Neural cell (in vitro differentiated cells): ENCODE data around the gene KRTAP19-7. TPM values are rescaled to one million over a fixed set of nuclear protein-coding genes. Genes with fewer than 3 reads are reported as not detected.

ENCODE experiments used
- H2AFZ ChIP-seq: fragments of 200-600, 300-800 bp; sonication (generic), shearing (Covaris generic); 2 replicates; pipeline ENCODE4 v1.6.0; 2014; ENCODE audit warnings: low read depth, mild to moderate bottlenecking, antibody characterized with exemption, low read length, moderate library complexity
- H3F3A ChIP-seq: fragments of 200-600 bp; shearing (Covaris generic); 2 replicates; pipeline ENCODE4 v1.6.1; 2016; ENCODE audit warnings: mild to moderate bottlenecking, moderate library complexity, mixed read lengths, antibody characterized with exemption, low read length; ENCODE audit not compliant: insufficient read depth, poor library complexity, severe bottlenecking
- H3K27ac ChIP-seq: fragments of 200-600, 300-800 bp; sonication (generic), shearing (Covaris generic); 2 replicates; pipeline ENCODE4 v1.5.1; 2014; ENCODE audit warnings: mild to moderate bottlenecking, low read length, moderate library complexity
- H3K27me3 ChIP-seq: fragments of 300-800, 200-600 bp; sonication (generic), shearing (Covaris generic); 2 replicates; pipeline ENCODE4 v1.6.0; 2014; ENCODE audit warnings: mild to moderate bottlenecking, low read depth, low read length, moderate library complexity; ENCODE audit not compliant: insufficient read depth
- H3K36me3 ChIP-seq: fragments of 300-800, 200-600 bp; sonication (generic), shearing (Covaris generic); 2 replicates; pipeline ENCODE4 v1.5.1; 2014; ENCODE audit warnings: mild to moderate bottlenecking, antibody characterized with exemption, low read length, moderate library complexity; ENCODE audit not compliant: insufficient read depth
- H3K4me2 ChIP-seq: fragments of 300-800, 200-600 bp; sonication (generic), shearing (Covaris generic); 2 replicates; pipeline ENCODE4 v1.6.0; 2014; ENCODE audit warnings: mild to moderate bottlenecking, low read length
- H3K4me3 ChIP-seq: fragments of 300-800, 200-600 bp; sonication (generic), shearing (Covaris generic); 2 replicates; pipeline ENCODE4 v1.5.1; 2014; ENCODE audit warnings: mild to moderate bottlenecking, low read length, moderate library complexity
- H3K79me2 ChIP-seq: fragments of 200-600 bp; shearing (Covaris generic); replicated peaks from 2 replicates; pipeline ENCODE4 v1.6.0; 2014; ENCODE audit warnings: mild to moderate bottlenecking, low read length, moderate library complexity; ENCODE audit not compliant: insufficient read depth
- H3K9ac ChIP-seq: fragments of 300-800, 200-600 bp; sonication (generic), shearing (Covaris generic); 2 replicates; pipeline ENCODE4 v1.6.1; 2016; ENCODE audit warnings: mild to moderate bottlenecking, low read length, mixed read lengths
- H3K9me2 ChIP-seq: fragments of 200-600 bp; shearing (Covaris generic); 2 replicates; pipeline ENCODE4 v1.6.1; 2016; ENCODE audit warnings: mild to moderate bottlenecking, low read length, mixed read lengths; ENCODE audit not compliant: insufficient read depth
- H3K9me3 ChIP-seq: fragments of 200-600, 300-800 bp; sonication (generic), shearing (Covaris generic); 2 replicates; pipeline ENCODE4 v1.6.1; 2016; ENCODE audit warnings: mild to moderate bottlenecking, mixed run types, low read length, moderate library complexity, mixed read lengths
- H4K20me1 ChIP-seq: fragments of 200-600 bp; shearing (Covaris generic); 2 replicates; pipeline ENCODE4 v1.6.1; 2016; ENCODE audit warnings: mild to moderate bottlenecking, mixed run types; ENCODE audit not compliant: insufficient read depth
- CTCF ChIP-seq: fragments of 450-650 bp; IDR thresholded peaks from 2 replicates; pipeline ENCODE4 v1.5.1; 2014; ENCODE audit warnings: antibody characterized with exemption, mild to moderate bottlenecking, moderate library complexity; ENCODE audit not compliant: poor library complexity, severe bottlenecking
- EP300 ChIP-seq: fragments of 450-650 bp; conservative IDR thresholded peaks from 2 replicates; pipeline ENCODE4 v1.6.1; 2014; ENCODE audit warnings: antibody characterized with exemption, mild to moderate bottlenecking, moderate library complexity; ENCODE audit not compliant: poor library complexity, severe bottlenecking
- EZH2 ChIP-seq: fragments of 200-600, 300-800 bp; shearing (Covaris generic), sonication (generic); IDR thresholded peaks from 2 replicates; pipeline ENCODE4 v1.6.1; 2014; ENCODE audit warnings: antibody characterized with exemption, low read length, borderline replicate concordance, mild to moderate bottlenecking; ENCODE audit not compliant: insufficient read depth, poor library complexity, severe bottlenecking
- MXI1 ChIP-seq: fragments of 450-650 bp; conservative IDR thresholded peaks from 2 replicates; pipeline ENCODE4 v1.6.1; 2014; ENCODE audit warnings: antibody characterized with exemption, mild to moderate bottlenecking; ENCODE audit not compliant: poor library complexity, severe bottlenecking
- POLR2AphosphoS5 ChIP-seq: IDR thresholded peaks from 2 replicates; pipeline ENCODE4 v1.6.1; 2012
- RAD21 ChIP-seq: fragments of 450-650 bp; conservative IDR thresholded peaks from 2 replicates; pipeline ENCODE4 v1.6.1; 2014; ENCODE audit warnings: antibody characterized with exemption, mild to moderate bottlenecking, moderate library complexity
- REST ChIP-seq: IDR thresholded peaks from 2 replicates; pipeline ENCODE4 v1.6.1; 2012; ENCODE audit warnings: borderline replicate concordance
- TAF1 ChIP-seq: IDR thresholded peaks from 2 replicates; pipeline ENCODE4 v1.6.1; 2012; ENCODE audit warnings: low read depth
- polyA plus RNA-seq: library from polyadenylated mRNA; depleted of rRNA; stranded (reverse); fragments of >200 nt; gene quantifications from 2 replicates; pipeline ENCODE4 v1.2.3, GENCODE V29; 2014

KRTAP19-7 gene
- polyA plus RNA-seq, 1 donor from 2014 or later, result not detected

- Histone ChIP-seq H3K9ac (no peak overlapping the region), H3K4me3 (no peak overlapping the region), H3F3A (no peaks in the 10 kb centered on the region), H3K79me2 (no peaks in the 10 kb centered on the region), H3K9me3 (no peaks in the 10 kb centered on the region), H3K36me3 (no peaks in the 10 kb centered on the region), H3K9me2 (no peaks in the 10 kb centered on the region), H4K20me1 (no peaks in the 10 kb centered on the region), H2AFZ (no peak overlapping the region), H3K27me3 (no peaks in the 10 kb centered on the region), H3K4me2 (no peak overlapping the region), H3K27ac (no peak overlapping the region)
- no peak for TF ChIP-seq EZH2
- no peak for TF ChIP-seq POLR2AphosphoS5
- TF ChIP-seq REST, result no peak
These were observed 16.7 kb upstream of the KRTAP19-7 start for GRCh38 chr21:30577766-30578165.

- TF ChIP-seq RAD21 (no peak), REST (no peak), MXI1 (no peak), EZH2 (no peak), CTCF (no peak), TAF1 (no peak), EP300 (no peak)
- Histone ChIP-seq H3K9ac (no peak overlapping the region), H3K27me3 (no peaks in the 10 kb centered on the region), H2AFZ (no peak overlapping the region), H3K36me3 (no peaks in the 10 kb centered on the region), H3K4me2 (no peak overlapping the region), H3K9me3 (no peaks in the 10 kb centered on the region), H4K20me1 (no peaks in the 10 kb centered on the region), H3K4me3 (no peak overlapping the region), H3F3A (no peaks in the 10 kb centered on the region), H3K27ac (no peak overlapping the region), H3K79me2 (no peaks in the 10 kb centered on the region), H3K9me2 (no peaks in the 10 kb centered on the region)
These were observed 6.5 kb upstream of the KRTAP19-7 start for GRCh38 chr21:30567617-30568016.
